Activated naive CD8-positive, alpha-beta T cell treated with anti-CD3 and anti-CD28 coated beads, Interleukin-2, amount 10 ng/mL, durations not matched to agents 7 days and 5 days (primary cell): ENCODE data around the gene FAM170B. TPM values are rescaled to one million over a fixed set of nuclear protein-coding genes. Genes with fewer than 3 reads are reported as not detected.

ENCODE experiments used
- ATAC-seq: fragments of 150-1000 bp; cut with Tn5 transposase; one replicate; pipeline ENCODE4 v1.10.0; 2021; ENCODE audit warnings: low read depth, moderate library complexity
- POLR2A ChIA-PET: fragments of 350-600 bp; sonication (Branson Sonifier 250); formaldehyde crosslinking; loops from one replicate; lab custom pipeline; 2021; ENCODE audit warnings: antibody characterized with exemption; lab: Charles Lee
- DNase-seq: peaks from one replicate; pipeline ENCODE4 v3.0.0; 2021
- H3K27ac Mint-ChIP-seq: one replicate; pipeline ENCODE4 v1.8.0; 2022; ENCODE audit warnings: mild to moderate bottlenecking, mixed read lengths
- H3K27me3 Mint-ChIP-seq: one replicate; pipeline ENCODE4 v1.8.0; 2022; ENCODE audit warnings: mild to moderate bottlenecking, moderate library complexity, mixed read lengths
- H3K36me3 Mint-ChIP-seq: one replicate; pipeline ENCODE4 v1.8.0; 2021; ENCODE audit warnings: mild to moderate bottlenecking, mixed read lengths
- H3K4me1 Mint-ChIP-seq: one replicate; pipeline ENCODE4 v1.8.0; 2021; ENCODE audit warnings: mixed read lengths
- H3K4me3 Mint-ChIP-seq: one replicate; pipeline ENCODE4 v1.8.0; 2022; ENCODE audit warnings: mild to moderate bottlenecking, moderate library complexity, mixed read lengths
- H3K9me3 Mint-ChIP-seq: one replicate; pipeline ENCODE4 v1.8.0; 2021; ENCODE audit warnings: mixed read lengths
- total RNA-seq, 2 experiments: library from RNA; stranded (reverse); gene quantifications; one replicate each; pipeline ENCODE4 v1.2.3, GENCODE V29; 2021

Gene FAM170B
- total RNA-seq, 2 experiments from 2014 or later: not detected

- POLR2A ChIA-PET: no interaction called here
Observed at GRCh38 chr10:49173853-49174252, 40.0 kb upstream of the FAM170B start.

GRCh38 chr10:49173201-49173772 lies 39.5 kb upstream of the FAM170B start:
- Mint-ChIP-seq H3K4me1 (peaks cover 19% of the 10 kb centered on the region), H3K27ac (no peak overlapping the region), H3K9me3 (no peaks in the 10 kb centered on the region), H3K27me3 (peaks cover 5% of the 10 kb centered on the region), H3K4me3 (no peak overlapping the region), H3K36me3 (no peaks in the 10 kb centered on the region)
- DNase-seq (no peak), ATAC-seq (no peak)
- POLR2A ChIA-PET: no interaction called here

More at GRCh38 chr10:49173853-49174252, 40.0 kb upstream of the FAM170B start:
- H3K36me3 Mint-ChIP-seq: no peaks in the 10 kb centered on the region
- ATAC-seq (no peak), DNase-seq (no peak)
- peaks cover 20% of the 10 kb centered on the region for H3K4me1 Mint-ChIP-seq
- no peak overlapping the region for H3K27ac Mint-ChIP-seq
- no peak overlapping the region for H3K4me3 Mint-ChIP-seq
- peaks cover 3% of the 10 kb centered on the region for H3K27me3 Mint-ChIP-seq
- H3K9me3 Mint-ChIP-seq: no peaks in the 10 kb centered on the region

GRCh38 chr10:49172777-49173132 lies 38.9 kb upstream of the FAM170B start:
- H3K4me1 Mint-ChIP-seq: peaks cover 14% of the 10 kb centered on the region
- DNase-seq (no peak), ATAC-seq (no peak)
- no peaks in the 10 kb centered on the region for H3K36me3 Mint-ChIP-seq
- H3K9me3 Mint-ChIP-seq: no peaks in the 10 kb centered on the region
- POLR2A ChIA-PET: no interaction called here
- H3K27ac Mint-ChIP-seq: no peak overlapping the region
- peaks cover 5% of the 10 kb centered on the region for H3K27me3 Mint-ChIP-seq
- no peak overlapping the region for H3K4me3 Mint-ChIP-seq

GRCh38 chr10:49172061-49172776 lies 38.4 kb upstream of the FAM170B start:
- DNase-seq (no peak), ATAC-seq (no peak)
- Mint-ChIP-seq H3K27me3 (peaks cover 5% of the 10 kb centered on the region), H3K27ac (no peak overlapping the region), H3K4me3 (no peak overlapping the region), H3K36me3 (no peaks in the 10 kb centered on the region), H3K4me1 (peaks cover 9% of the 10 kb centered on the region), H3K9me3 (no peaks in the 10 kb centered on the region)
- POLR2A ChIA-PET: no interaction called here

- POLR2A ChIA-PET: no interaction called here
- no peak overlapping the region for H3K27ac Mint-ChIP-seq
- peaks cover 5% of the 10 kb centered on the region for H3K4me1 Mint-ChIP-seq
- DNase-seq (no peak), ATAC-seq (no peak)
- H3K27me3 Mint-ChIP-seq: peaks cover 5% of the 10 kb centered on the region
- no peaks in the 10 kb centered on the region for H3K9me3 Mint-ChIP-seq
- no peaks in the 10 kb centered on the region for H3K36me3 Mint-ChIP-seq
- H3K4me3 Mint-ChIP-seq: no peak overlapping the region
Observed at GRCh38 chr10:49171326-49172060, 37.7 kb upstream of the FAM170B start.

GRCh38 chr10:49170632-49171325 lies 37.0 kb upstream of the FAM170B start:
- no peak for ATAC-seq
- Mint-ChIP-seq H3K4me3 (no peak overlapping the region), H3K36me3 (no peaks in the 10 kb centered on the region), H3K9me3 (no peaks in the 10 kb centered on the region), H3K4me1 (peaks cover 5% of the 10 kb centered on the region), H3K27me3 (peaks cover 5% of the 10 kb centered on the region), H3K27ac (no peak overlapping the region)
- DNase-seq: no peak
- POLR2A ChIA-PET: no interaction called here

- DNase-seq: no peak
- Mint-ChIP-seq H3K36me3 (no peaks in the 10 kb centered on the region), H3K9me3 (no peaks in the 10 kb centered on the region), H3K4me1 (peaks cover 5% of the 10 kb centered on the region), H3K4me3 (no peak overlapping the region), H3K27ac (no peak overlapping the region), H3K27me3 (peaks cover 5% of the 10 kb centered on the region)
- POLR2A ChIA-PET: no interaction called here
- ATAC-seq: no peak
Observed at GRCh38 chr10:49169776-49170175, 36.0 kb upstream of the FAM170B start.

GRCh38 chr10:49168831-49169500 lies 35.1 kb upstream of the FAM170B start:
- H3K27ac Mint-ChIP-seq: no peak overlapping the region
- POLR2A ChIA-PET: no interaction called here
- ATAC-seq: no peak

GRCh38 chr10:49168171-49168540 lies 34.3 kb upstream of the FAM170B start:
- ATAC-seq (no peak), DNase-seq (no peak)
- H3K9me3 Mint-ChIP-seq: no peaks in the 10 kb centered on the region
- no peaks in the 10 kb centered on the region for H3K36me3 Mint-ChIP-seq
- peaks cover 12% of the 10 kb centered on the region for H3K4me1 Mint-ChIP-seq
- POLR2A ChIA-PET: no interaction called here
- H3K4me3 Mint-ChIP-seq: no peak overlapping the region
- H3K27ac Mint-ChIP-seq: no peak overlapping the region
- H3K27me3 Mint-ChIP-seq: peaks cover 6% of the 10 kb centered on the region

More at GRCh38 chr10:49168831-49169500, 35.1 kb upstream of the FAM170B start:
- Mint-ChIP-seq H3K9me3 (no peaks in the 10 kb centered on the region), H3K4me3 (no peak overlapping the region), H3K27me3 (peaks cover 5% of the 10 kb centered on the region), H3K36me3 (no peaks in the 10 kb centered on the region), H3K4me1 (peaks cover 12% of the 10 kb centered on the region)
- no peak for DNase-seq

- H3K4me1 Mint-ChIP-seq: peaks cover 12% of the 10 kb centered on the region
- H3K27me3 Mint-ChIP-seq: peaks cover 8% of the 10 kb centered on the region
- no peak overlapping the region for H3K4me3 Mint-ChIP-seq
- no peaks in the 10 kb centered on the region for H3K9me3 Mint-ChIP-seq
- H3K27ac Mint-ChIP-seq: no peak overlapping the region
- ATAC-seq (no peak), DNase-seq (no peak)
- H3K36me3 Mint-ChIP-seq: no peaks in the 10 kb centered on the region
- POLR2A ChIA-PET: no interaction called here
Observed at GRCh38 chr10:49167425-49168170, 33.8 kb upstream of the FAM170B start.

GRCh38 chr10:49166484-49167400 lies 32.9 kb upstream of the FAM170B start:
- H3K4me1 Mint-ChIP-seq: peaks cover 11% of the 10 kb centered on the region
- POLR2A ChIA-PET: no interaction called here
- H3K36me3 Mint-ChIP-seq: no peaks in the 10 kb centered on the region
- peaks cover 6% of the 10 kb centered on the region for H3K27me3 Mint-ChIP-seq
- no peak for DNase-seq
- no peak overlapping the region for H3K27ac Mint-ChIP-seq
- no peak overlapping the region for H3K4me3 Mint-ChIP-seq
- H3K9me3 Mint-ChIP-seq: no peaks in the 10 kb centered on the region
- ATAC-seq: no peak
